Cortex of kidney (tissue), 1 donor: ENCODE measurements around the gene PCNX3.
"Not testable (repeated sequence)": the region's sequence is repeated elsewhere in the genome, so short reads cannot be mapped to it uniquely, and the experiment has no call there.

Experiments used
- DNase-seq: peaks from one replicate; lab custom pipeline; 2025; lab: John Stamatoyannopoulos, UW

The PCNX3 gene

GRCh38 chr11:65654375-65655349, 39.1 kb downstream of the PCNX3 start:
- DNase-seq, result no peak

GRCh38 chr11:65655570-65656332, 40.2 kb downstream of the PCNX3 start:
- no peak for DNase-seq

GRCh38 chr11:65657426-65657825, 41.9 kb downstream of the PCNX3 start:
- no peak for DNase-seq

GRCh38 chr11:65658174-65659021, 42.8 kb downstream of the PCNX3 start:
- no peak for DNase-seq

GRCh38 chr11:65660038-65660437, 44.5 kb downstream of the PCNX3 start:
- no peak for DNase-seq

GRCh38 chr11:65660908-65661307, 45.3 kb downstream of the PCNX3 start:
- DNase-seq, result not testable (repeated sequence)

GRCh38 chr11:65661599-65662246, 46.1 kb downstream of the PCNX3 start:
- DNase-seq, result no peak

- DNase-seq, result no peak
Observed at GRCh38 chr11:65662247-65662798, 46.7 kb downstream of the PCNX3 start.

- peak; percentile 94 for DNase-seq
Observed at GRCh38 chr11:65662799-65663638, 47.4 kb downstream of the PCNX3 start, which contains the start of gene RELA. Gene RELA, minus strand, starts transcription at chr11:65662916. Its CDS starts 84 bp downstream, at chr11:65662832.

GRCh38 chr11:65663639-65664200, 48.1 kb downstream of the PCNX3 start:
- no peak for DNase-seq

- DNase-seq, result no peak
Observed at GRCh38 chr11:65672180-65672860, 56.7 kb downstream of the PCNX3 start.

- DNase-seq, result no peak
Observed at GRCh38 chr11:65672982-65673381, 57.4 kb downstream of the PCNX3 start.

GRCh38 chr11:65680192-65680743, 64.7 kb downstream of the PCNX3 start:
- DNase-seq, result no peak

- not testable (repeated sequence) for DNase-seq
Observed at GRCh38 chr11:65683480-65683879, 67.9 kb downstream of the PCNX3 start.

GRCh38 chr11:65685981-65686380, 70.4 kb downstream of the PCNX3 start:
- DNase-seq, result no peak
